ENCODE results near the gene GOLGA8B. TPM values are rescaled to one million over a fixed set of nuclear protein-coding genes. Genes with fewer than 3 reads are reported as not detected.
"Not testable (repeated sequence)": the region's sequence is repeated elsewhere in the genome, so short reads cannot be mapped to it uniquely, and the experiment has no call there.

GOLGA8B gene
- total RNA-seq, 4 donors from 2014 or later, result 77.6 to 142 (median 107) TPM

GRCh38 chr15:34569670-34570396 lies 13.6 kb downstream of the GOLGA8B start:
- intact Hi-C loops (cut with DNase I; ENCODE audit: low total_unique reads); in situ Hi-C loops (cut with MboI; ENCODE audit: low pct_ligation_motif_present in 1 of 4, low pct_unique_long_range_greater_than_20kb in 1 of 4, low sequenced_read_pairs in 3 of 4); H3K27me3 ChIP-seq; H3K4me3 ChIP-seq; H3K9me3 ChIP-seq; H3K27ac ChIP-seq; DNase-seq; H3K4me1 ChIP-seq; H3K36me3 ChIP-seq: not testable (repeated sequence)
- 79% methylated on average over 4 of the region's 4 CpGs; no CpG with 5 or more reads in 1 of the 2 donors for WGBS, 2 donors (ENCODE audit: low coverage in 1 of 2)

- intact Hi-C loops (cut with DNase I; ENCODE audit: low total_unique reads); H3K36me3 ChIP-seq; in situ Hi-C loops (cut with MboI; ENCODE audit: low pct_ligation_motif_present in 1 of 4, low pct_unique_long_range_greater_than_20kb in 1 of 4, low sequenced_read_pairs in 3 of 4); H3K4me1 ChIP-seq; H3K9me3 ChIP-seq; H3K27ac ChIP-seq; H3K27me3 ChIP-seq; DNase-seq; H3K4me3 ChIP-seq: not testable (repeated sequence)
- WGBS, 2 donors (ENCODE audit: low coverage in 1 of 2), result 82% methylated on average over 7 of the region's 12 CpGs; no CpG with 5 or more reads in 1 of the 2 donors
Observed at GRCh38 chr15:34567174-34567573, 16.3 kb downstream of the GOLGA8B start.

- 74% methylated on average over 5 of the region's 5 CpGs; no CpG with 5 or more reads in 1 of the 2 donors for whole genome bisulfite sequencing, 2 donors (ENCODE audit: low coverage in 1 of 2)
- H3K4me3 ChIP-seq; H3K4me1 ChIP-seq; DNase-seq; intact Hi-C loops (cut with DNase I; ENCODE audit: low total_unique reads); H3K36me3 ChIP-seq; H3K27me3 ChIP-seq; H3K9me3 ChIP-seq; H3K27ac ChIP-seq; in situ Hi-C loops (cut with MboI; ENCODE audit: low pct_ligation_motif_present in 1 of 4, low pct_unique_long_range_greater_than_20kb in 1 of 4, low sequenced_read_pairs in 3 of 4): not testable (repeated sequence)
Observed at GRCh38 chr15:34564711-34565110, 18.7 kb downstream of the GOLGA8B start.

- H3K27me3 ChIP-seq; H3K4me1 ChIP-seq; H3K36me3 ChIP-seq; H3K9me3 ChIP-seq; H3K27ac ChIP-seq; DNase-seq; in situ Hi-C loops (cut with MboI; ENCODE audit: low pct_ligation_motif_present in 1 of 4, low pct_unique_long_range_greater_than_20kb in 1 of 4, low sequenced_read_pairs in 3 of 4); H3K4me3 ChIP-seq; intact Hi-C loops (cut with DNase I; ENCODE audit: low total_unique reads): not testable (repeated sequence)
- WGBS, 2 donors (ENCODE audit: low coverage in 1 of 2), result 80% methylated on average over 2 of the region's 6 CpGs; no CpG with 5 or more reads in 1 of the 2 donors
Observed at GRCh38 chr15:34560814-34561213, 22.6 kb downstream of the GOLGA8B start.

GRCh38 chr15:34559764-34560163 lies 23.7 kb downstream of the GOLGA8B start:
- WGBS, 2 donors (ENCODE audit: low coverage in 1 of 2), result no CpG with 5 or more reads among the region's 5 CpGs
- DNase-seq; H3K27me3 ChIP-seq; H3K4me1 ChIP-seq; in situ Hi-C loops (cut with MboI; ENCODE audit: low pct_ligation_motif_present in 1 of 4, low pct_unique_long_range_greater_than_20kb in 1 of 4, low sequenced_read_pairs in 3 of 4); H3K36me3 ChIP-seq; intact Hi-C loops (cut with DNase I; ENCODE audit: low total_unique reads); H3K9me3 ChIP-seq; H3K27ac ChIP-seq; H3K4me3 ChIP-seq: not testable (repeated sequence)

- H3K9me3 ChIP-seq; intact Hi-C loops (cut with DNase I; ENCODE audit: low total_unique reads); in situ Hi-C loops (cut with MboI; ENCODE audit: low pct_ligation_motif_present in 1 of 4, low pct_unique_long_range_greater_than_20kb in 1 of 4, low sequenced_read_pairs in 3 of 4): not testable (repeated sequence)
Observed at GRCh38 chr15:34555162-34555561, 28.3 kb downstream of the GOLGA8B start.

GRCh38 chr15:34554716-34555115 lies 28.7 kb downstream of the GOLGA8B start:
- H3K27ac ChIP-seq; intact Hi-C loops (cut with DNase I; ENCODE audit: low total_unique reads); H3K27me3 ChIP-seq; H3K4me1 ChIP-seq; in situ Hi-C loops (cut with MboI; ENCODE audit: low pct_ligation_motif_present in 1 of 4, low pct_unique_long_range_greater_than_20kb in 1 of 4, low sequenced_read_pairs in 3 of 4); DNase-seq; H3K4me3 ChIP-seq; H3K9me3 ChIP-seq; H3K36me3 ChIP-seq: not testable (repeated sequence)
- no CpG with 5 or more reads among the region's 9 CpGs for WGBS, 2 donors (ENCODE audit: low coverage in 1 of 2)

More at GRCh38 chr15:34555162-34555561, 28.3 kb downstream of the GOLGA8B start:
- WGBS, 2 donors (ENCODE audit: low coverage in 1 of 2), result no CpG with 5 or more reads among the region's 7 CpGs
- not testable (repeated sequence) for DNase-seq, H3K27ac ChIP-seq, H3K36me3 ChIP-seq, H3K4me1 ChIP-seq, H3K27me3 ChIP-seq, H3K4me3 ChIP-seq

- H3K27me3 ChIP-seq; H3K36me3 ChIP-seq; in situ Hi-C loops (cut with MboI; ENCODE audit: low pct_ligation_motif_present in 1 of 4, low pct_unique_long_range_greater_than_20kb in 1 of 4, low sequenced_read_pairs in 3 of 4); H3K4me3 ChIP-seq; DNase-seq; H3K27ac ChIP-seq; intact Hi-C loops (cut with DNase I; ENCODE audit: low total_unique reads); H3K4me1 ChIP-seq; H3K9me3 ChIP-seq: not testable (repeated sequence)
- 100% methylated on average over 2 of the region's 5 CpGs; no CpG with 5 or more reads in 1 of the 2 donors for WGBS, 2 donors (ENCODE audit: low coverage in 1 of 2)
Observed at GRCh38 chr15:34554126-34554525, 29.3 kb downstream of the GOLGA8B start.

GRCh38 chr15:34550129-34550528 lies 33.3 kb downstream of the GOLGA8B start:
- in situ Hi-C loops (cut with MboI; ENCODE audit: low pct_ligation_motif_present in 1 of 4, low pct_unique_long_range_greater_than_20kb in 1 of 4, low sequenced_read_pairs in 3 of 4); H3K27ac ChIP-seq; H3K9me3 ChIP-seq; H3K4me1 ChIP-seq; H3K36me3 ChIP-seq; DNase-seq; H3K27me3 ChIP-seq; intact Hi-C loops (cut with DNase I; ENCODE audit: low total_unique reads); H3K4me3 ChIP-seq: not testable (repeated sequence)
- WGBS, 2 donors (ENCODE audit: low coverage in 1 of 2), result no CpG with 5 or more reads among the region's 3 CpGs

- H3K27ac ChIP-seq; H3K4me3 ChIP-seq; intact Hi-C loops (cut with DNase I; ENCODE audit: low total_unique reads); in situ Hi-C loops (cut with MboI; ENCODE audit: low pct_ligation_motif_present in 1 of 4, low pct_unique_long_range_greater_than_20kb in 1 of 4, low sequenced_read_pairs in 3 of 4); DNase-seq; H3K4me1 ChIP-seq; H3K27me3 ChIP-seq; H3K9me3 ChIP-seq; H3K36me3 ChIP-seq: not testable (repeated sequence)
- 86 to 100% methylated on average over 1 of the region's 4 CpGs for WGBS, 2 donors (ENCODE audit: low coverage in 1 of 2)
Observed at GRCh38 chr15:34549381-34549809, 34.1 kb downstream of the GOLGA8B start.

All from transverse colon (tissue), 4 donors.